DMS 273 treated with DMSO at 0.1 percent for 48 hours (cell line): ENCODE measurements around the gene ZNF76.
A peak's percentile ranks its signal among the peaks of the same experiment; 100 is the strongest.

Experiments used
- DNase-seq: peaks from one replicate; lab custom pipeline; 2025; lab: John Stamatoyannopoulos, UW

The ZNF76 gene

DNA sequence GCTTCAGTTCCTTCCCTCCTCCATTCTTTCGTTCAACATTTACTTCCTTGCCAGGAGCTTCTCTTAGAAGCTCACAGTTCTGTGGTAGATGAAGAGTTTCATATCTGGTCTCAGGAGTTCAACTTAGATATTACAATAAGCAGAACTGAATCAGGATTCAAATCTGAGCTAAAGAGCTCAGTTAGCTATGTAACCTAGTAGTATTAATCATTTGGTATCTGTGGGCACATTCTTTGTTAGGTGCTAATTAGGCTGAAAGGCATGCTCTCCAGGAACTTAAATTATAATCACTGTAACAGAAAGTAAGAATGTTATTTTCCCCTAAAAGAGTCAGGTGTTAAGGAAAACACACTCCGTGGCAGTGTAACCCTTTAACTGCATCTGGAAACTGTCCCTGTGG is 8.4 kb downstream of the ZNF76 start:
- DNase-seq: no peak

DNA sequence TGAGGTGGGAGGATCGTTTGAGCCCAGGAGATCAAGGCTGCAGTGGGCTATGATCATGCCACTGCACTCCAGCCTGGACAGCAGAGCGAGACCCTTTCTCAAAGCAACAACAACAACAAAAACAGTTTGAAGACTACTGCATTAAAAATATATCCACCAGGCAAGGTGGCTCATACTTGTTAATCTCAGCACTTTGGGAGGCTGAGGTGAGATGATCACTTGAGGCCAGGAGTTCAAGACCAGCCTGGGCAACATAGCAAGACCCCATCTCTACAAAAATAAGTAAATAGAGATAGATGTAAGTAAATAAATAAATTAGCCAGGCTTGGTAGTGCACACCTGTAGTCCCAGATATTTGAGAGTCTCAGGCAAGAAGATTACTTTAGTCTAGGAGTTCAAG is 12.5 kb downstream of the ZNF76 start:
- no peak for DNase-seq

- no peak for DNase-seq
These were observed 14.5 kb downstream of the ZNF76 start for GRCh38 chr6:35273822-35274559.

DNA sequence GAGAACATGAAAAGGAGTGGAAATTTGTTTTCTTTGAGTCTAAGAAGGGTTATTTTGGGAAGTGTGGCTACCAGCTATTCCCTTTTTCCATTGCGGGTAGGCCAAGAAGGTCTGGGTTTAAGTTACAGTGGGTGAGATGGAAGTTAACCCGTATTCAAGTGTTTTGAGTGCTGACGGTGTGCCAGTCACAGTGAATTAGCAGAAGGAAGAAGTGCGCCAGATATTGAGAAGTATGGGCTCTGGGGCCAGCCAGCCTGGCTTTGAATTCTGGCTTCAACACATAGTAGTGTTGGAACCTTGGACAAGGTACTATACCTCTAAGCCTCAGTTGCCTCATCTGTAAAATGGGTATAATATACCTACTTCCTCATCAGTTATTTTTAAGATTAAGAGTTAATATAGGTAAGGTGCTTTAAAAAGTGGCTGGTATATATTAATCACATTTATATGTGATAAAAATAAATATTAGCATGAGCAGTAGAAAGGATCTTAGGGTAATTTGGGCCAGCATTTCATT is 16.3 kb downstream of the ZNF76 start:
- DNase-seq: no peak

DNA sequence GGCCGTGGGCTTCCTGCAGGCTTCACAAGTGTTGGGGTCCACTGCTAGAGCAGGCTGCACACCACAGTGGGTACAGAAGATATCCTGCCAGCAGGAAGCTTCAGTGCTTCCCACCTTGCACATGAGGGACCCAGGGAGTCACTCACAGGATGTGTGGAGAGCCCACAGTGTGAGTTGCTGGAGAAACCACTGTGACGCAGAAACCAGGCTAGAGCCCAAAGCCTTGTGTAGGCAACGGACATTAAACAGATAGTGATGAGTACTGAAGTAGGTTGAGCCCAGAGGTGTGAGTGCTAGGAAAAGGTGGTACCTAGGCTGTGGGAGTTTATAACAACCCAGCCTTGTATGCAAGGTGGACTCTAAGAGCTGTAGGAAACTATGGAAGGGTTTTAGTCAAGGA is 19.2 kb downstream of the ZNF76 start:
- DNase-seq: no peak

GRCh38 chr6:35280903-35281302 is 21.4 kb downstream of the ZNF76 start:
- no peak for DNase-seq

DNA sequence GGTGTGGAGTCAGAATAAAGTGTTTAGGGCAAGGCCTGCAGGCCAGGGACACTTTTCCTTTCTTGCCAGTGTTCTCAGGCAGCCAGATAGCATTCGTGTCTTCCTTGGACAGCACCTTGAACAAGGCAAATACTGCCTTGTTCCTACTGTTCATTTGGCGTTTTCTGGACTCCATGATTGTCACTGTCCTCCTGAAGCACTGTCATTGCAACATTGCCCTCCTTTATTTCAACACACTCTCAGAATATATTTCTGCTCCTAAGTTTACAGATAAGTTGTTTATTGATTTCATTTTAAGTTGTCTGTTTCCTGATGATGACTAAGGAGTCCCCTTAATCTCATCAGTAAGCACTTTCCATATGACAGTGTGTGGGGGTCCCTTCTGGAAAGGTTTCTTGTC is 22.9 kb downstream of the ZNF76 start:
- no peak for DNase-seq

DNA sequence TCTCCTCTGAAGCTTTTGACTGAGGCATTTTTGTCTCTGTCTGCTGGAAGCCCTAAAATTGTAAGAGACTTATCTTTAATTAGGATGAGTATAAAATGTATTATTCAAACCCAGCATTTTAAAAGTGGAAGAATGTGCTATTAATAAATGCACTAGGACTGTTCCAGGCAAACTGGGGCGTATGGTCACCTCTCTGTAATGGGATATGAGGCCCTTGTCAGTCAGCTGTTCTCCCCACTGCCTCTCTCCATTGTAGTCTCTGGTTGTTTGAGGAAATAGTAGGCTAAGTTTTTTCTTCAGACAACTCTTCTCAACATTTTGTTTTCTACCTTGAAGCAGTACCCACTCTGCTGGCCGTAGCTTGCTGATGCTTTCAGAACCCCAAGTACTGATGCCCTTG is 23.8 kb downstream of the ZNF76 start:
- no peak for DNase-seq

GRCh38 chr6:35287671-35288396 is 28.3 kb downstream of the ZNF76 start:
- no peak for DNase-seq

GRCh38 chr6:35288834-35289233 is 29.3 kb downstream of the ZNF76 start:
- no peak for DNase-seq

- DNase-seq: no peak
These were observed 32.0 kb downstream of the ZNF76 start for GRCh38 chr6:35291491-35291890.

DNA sequence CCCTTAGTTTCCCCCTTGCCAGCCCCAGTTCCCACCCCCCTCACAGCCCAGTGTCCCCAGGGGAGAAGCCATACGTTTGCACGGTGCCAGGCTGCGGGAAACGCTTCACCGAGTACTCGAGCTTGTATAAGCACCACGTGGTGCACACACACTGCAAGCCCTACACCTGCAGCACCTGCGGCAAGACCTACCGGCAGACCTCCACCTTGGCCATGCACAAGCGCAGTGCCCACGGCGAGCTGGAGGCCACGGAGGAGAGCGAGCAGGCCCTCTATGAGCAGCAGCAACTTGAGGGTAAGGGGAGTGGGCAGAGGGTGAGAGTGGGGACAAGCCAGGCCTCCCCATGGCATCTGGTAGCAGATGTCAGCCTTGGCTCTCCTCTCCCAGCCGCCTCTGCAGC is 33.0 kb downstream of the ZNF76 start:
- no peak for DNase-seq

DNA sequence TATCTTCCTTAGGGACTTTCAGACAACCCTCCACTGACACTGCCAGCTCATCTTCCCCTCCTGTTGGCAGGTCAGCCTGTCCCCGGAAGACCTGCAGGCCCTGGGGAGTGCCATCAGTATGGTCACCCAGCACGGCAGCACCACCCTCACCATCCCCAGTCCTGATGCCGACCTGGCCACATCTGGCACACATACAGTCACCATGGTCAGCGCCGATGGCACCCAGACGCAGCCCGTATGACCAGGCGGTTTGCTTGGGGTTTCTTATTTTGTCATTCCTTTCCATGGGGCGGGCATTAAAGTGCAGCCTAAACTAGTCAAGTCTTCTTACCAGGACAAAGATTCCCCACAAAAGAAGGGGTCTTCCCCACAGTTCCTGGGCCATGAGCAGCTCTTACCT is 34.1 kb downstream of the ZNF76 start:
- DNase-seq: no peak

- DNase-seq: no peak
These were observed 34.9 kb downstream of the ZNF76 start for GRCh38 chr6:35294308-35294945.

- DNase-seq: no peak
These were observed 35.5 kb downstream of the ZNF76 start for GRCh38 chr6:35295036-35295435.

- no peak for DNase-seq
These were observed 36.2 kb downstream of the ZNF76 start for GRCh38 chr6:35295521-35296315.

- no peak for DNase-seq
These were observed 37.5 kb downstream of the ZNF76 start for GRCh38 chr6:35296931-35297600.

DNA sequence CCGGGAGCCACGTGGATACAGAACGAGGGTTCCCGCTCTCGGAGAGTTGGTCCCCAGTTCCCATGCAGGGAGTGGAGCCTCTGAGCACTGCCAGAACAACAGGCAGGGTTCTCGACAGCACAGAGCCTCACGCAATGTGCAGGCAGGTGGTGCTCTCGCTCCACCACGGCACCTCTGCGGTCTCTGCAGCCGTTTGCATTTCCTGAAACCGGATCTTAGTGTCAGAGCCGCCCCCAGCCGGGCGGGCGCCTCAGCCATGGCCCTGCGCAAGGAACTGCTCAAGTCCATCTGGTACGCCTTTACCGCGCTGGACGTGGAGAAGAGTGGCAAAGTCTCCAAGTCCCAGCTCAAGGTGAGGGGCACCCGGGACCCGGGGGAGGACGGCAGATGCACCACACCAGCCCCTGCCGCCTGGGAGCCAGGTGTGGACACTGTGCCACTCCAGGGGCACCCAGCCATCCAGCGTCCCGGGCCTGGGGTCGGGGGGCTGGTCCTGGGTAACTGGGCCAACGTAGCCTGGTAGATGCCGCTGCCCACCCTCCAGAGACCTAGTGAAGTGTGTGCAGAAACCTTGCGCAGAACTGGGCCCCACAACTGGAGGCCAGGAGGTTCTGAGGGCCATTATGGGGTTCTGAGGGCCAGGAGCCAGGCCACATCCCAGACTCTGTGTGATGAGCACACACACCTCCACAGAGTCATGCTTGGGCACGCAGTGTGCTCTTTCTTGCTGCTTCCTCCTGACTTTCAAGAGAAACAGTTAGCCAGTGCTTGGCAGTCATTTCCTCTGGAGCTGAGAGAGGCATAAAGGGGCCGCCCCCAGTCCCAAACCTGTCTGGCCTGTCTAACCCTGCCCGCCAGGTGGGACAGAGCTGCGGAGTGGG is 38.3 kb downstream of the ZNF76 start, which contains the start of gene DEF6:
DEF6 (plus strand) TSS at position 218 of the 881 bp plus-strand sequence; CDS start at position 257, 39 bp downstream.
- peak; percentile 78 for DNase-seq

GRCh38 chr6:35298625-35299140 is 39.1 kb downstream of the ZNF76 start:
- no peak for DNase-seq

DNA sequence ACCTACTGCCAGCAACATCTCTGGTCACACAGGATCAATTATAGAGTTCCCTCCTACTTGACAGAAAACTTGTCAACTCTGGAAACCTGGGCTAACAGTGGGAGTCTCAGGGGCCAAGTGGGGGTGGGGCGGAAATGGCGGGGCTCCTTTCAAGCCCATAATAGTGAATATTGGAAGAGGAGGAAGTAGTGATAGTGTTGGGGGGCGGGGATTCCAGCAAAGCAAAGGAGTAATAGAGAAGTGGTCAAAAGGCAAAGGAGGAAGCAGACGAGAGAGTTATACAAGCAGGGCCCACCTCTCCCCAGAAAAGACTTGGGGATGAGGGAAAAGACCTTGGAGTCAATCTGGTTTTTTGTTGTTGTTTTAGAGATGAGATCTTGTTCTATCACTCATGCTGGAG is 40.1 kb downstream of the ZNF76 start:
- DNase-seq: no peak
